ENCODE results near the gene POU6F2. TPM values are rescaled to one million over a fixed set of nuclear protein-coding genes. Genes with fewer than 3 reads are reported as not detected.

Gene POU6F2
- total RNA-seq, 4 donors from 2014 or later, result not detected

- TF ChIP-seq POLR2AphosphoS5 (IDR thresholded peaks at IDR 0.05), result no peak
- no peak for TF ChIP-seq POLR2A (IDR thresholded peaks at IDR 0.05; ENCODE audit: low read depth)
- TF ChIP-seq CTCF (IDR thresholded peaks at IDR 0.05), result no peak
- TF ChIP-seq EP300 (IDR thresholded peaks at IDR 0.05), result no peak
- H3K9me3 ChIP-seq, result no peaks in the 10 kb centered on the region
- H3K4me3 ChIP-seq, result no peak overlapping the region
- no peaks in the 10 kb centered on the region for H3K36me3 ChIP-seq
- WGBS, result 95% methylated on average over 6 of the region's 6 CpGs
- intact Hi-C loops (cut with DNase I), result no loop called here
- peaks cover 0 to 20% (median 7%) of the 10 kb centered on the region in 4 donors for H3K4me1 ChIP-seq
- no peak overlapping the region for H3K27ac ChIP-seq (replicated peaks in 1 of 4)
- DNase-seq (ENCODE audit: extremely low spot score), result no peak
- no peaks in the 10 kb centered on the region for H3K27me3 ChIP-seq
Observed at GRCh38 chr7:39430441-39430840, 452.7 kb downstream of the POU6F2 start.

GRCh38 chr7:39430909-39431641 is 453.4 kb downstream of the POU6F2 start:
- H3K36me3 ChIP-seq, result no peaks in the 10 kb centered on the region
- no peaks in the 10 kb centered on the region for H3K9me3 ChIP-seq
- no peak for TF ChIP-seq POLR2AphosphoS5 (IDR thresholded peaks at IDR 0.05)
- TF ChIP-seq CTCF (IDR thresholded peaks at IDR 0.05), result no peak
- no peak for TF ChIP-seq EP300 (IDR thresholded peaks at IDR 0.05)
- TF ChIP-seq POLR2A (IDR thresholded peaks at IDR 0.05; ENCODE audit: low read depth), result no peak
- DNase-seq (ENCODE audit: extremely low spot score), result no peak
- H3K27me3 ChIP-seq, result no peaks in the 10 kb centered on the region
- WGBS, result 88% methylated on average over 8 of the region's 8 CpGs
- H3K27ac ChIP-seq (replicated peaks in 1 of 4), result no peak overlapping the region
- H3K4me1 ChIP-seq, result peaks cover 0 to 20% (median 7%) of the 10 kb centered on the region in 4 donors
- intact Hi-C loops (cut with DNase I), result no loop called here
- no peak overlapping the region for H3K4me3 ChIP-seq

- intact Hi-C loops (cut with DNase I), result no loop called here
- Histone ChIP-seq H3K36me3 (no peaks in the 10 kb centered on the region), H3K27ac (replicated peaks in 1 of 4) (no peak overlapping the region), H3K9me3 (no peaks in the 10 kb centered on the region), H3K4me3 (no peak overlapping the region), H3K27me3 (no peaks in the 10 kb centered on the region), H3K4me1 (peaks cover 0 to 20% (median 7%) of the 10 kb centered on the region in 4 donors)
- DNase-seq (ENCODE audit: extremely low spot score), result no peak
- TF ChIP-seq POLR2AphosphoS5 (IDR thresholded peaks at IDR 0.05), result no peak
- WGBS, result 43% methylated on average over 3 of the region's 3 CpGs
Observed at GRCh38 chr7:39432368-39432767, 454.7 kb downstream of the POU6F2 start.

GRCh38 chr7:39432807-39433416 is 455.2 kb downstream of the POU6F2 start:
- Histone ChIP-seq H3K9me3 (no peaks in the 10 kb centered on the region), H3K27ac (replicated peaks in 1 of 4) (no peak overlapping the region), H3K36me3 (no peaks in the 10 kb centered on the region), H3K4me3 (no peak overlapping the region), H3K27me3 (no peaks in the 10 kb centered on the region), H3K4me1 (peaks cover 0 to 18% (median 5%) of the 10 kb centered on the region in 4 donors)
- 84% methylated on average over 13 of the region's 13 CpGs for WGBS
- intact Hi-C loops (cut with DNase I), result no loop called here
- TF ChIP-seq POLR2A (IDR thresholded peaks at IDR 0.05; ENCODE audit: low read depth) (no peak), CTCF (IDR thresholded peaks at IDR 0.05) (no peak), POLR2AphosphoS5 (IDR thresholded peaks at IDR 0.05) (no peak), EP300 (IDR thresholded peaks at IDR 0.05) (no peak)
- DNase-seq (ENCODE audit: extremely low spot score), result no peak

GRCh38 chr7:39433550-39433949 is 455.8 kb downstream of the POU6F2 start:
- H3K4me3 ChIP-seq, result no peak overlapping the region
- no peak for DNase-seq (ENCODE audit: extremely low spot score)
- intact Hi-C loops (cut with DNase I), result no loop called here
- H3K27me3 ChIP-seq, result no peaks in the 10 kb centered on the region
- peaks cover 0 to 11% (median under 1%) of the 10 kb centered on the region in 4 donors for H3K4me1 ChIP-seq
- no peaks in the 10 kb centered on the region for H3K36me3 ChIP-seq
- H3K9me3 ChIP-seq, result no peaks in the 10 kb centered on the region
- TF ChIP-seq POLR2AphosphoS5 (IDR thresholded peaks at IDR 0.05), result no peak
- TF ChIP-seq POLR2A (IDR thresholded peaks at IDR 0.05; ENCODE audit: low read depth), result no peak
- TF ChIP-seq CTCF (IDR thresholded peaks at IDR 0.05), result no peak
- no peak for TF ChIP-seq EP300 (IDR thresholded peaks at IDR 0.05)
- 55% methylated on average over 1 of the region's 1 CpG for WGBS
- H3K27ac ChIP-seq (replicated peaks in 1 of 4), result no peak overlapping the region
